Motor neuron (in vitro differentiated cells): ENCODE results near the gene FLT1. TPM values are rescaled to one million over a fixed set of nuclear protein-coding genes. Genes with fewer than 3 reads are reported as not detected.

Experiments
- ATAC-seq, 8 experiments: fragments of 200-7000 bp; cut with Tn5 transposase; replicated peaks in 6 of 8; 2 replicates each; pipeline ENCODE4 v1.8.0; 2021; ENCODE audit warnings: mild to moderate bottlenecking in 8 of 8, moderate library complexity in 8 of 8
- H3K27ac ChIP-seq, 2 donors: fragments of 250-450 bp; sonication (Bioruptor Pico); 2 replicates each; pipeline ENCODE4 v1.9.0; 2021; ENCODE audit warnings: antibody characterized with exemption in 2 of 2, mild to moderate bottlenecking in 2 of 2, moderate library complexity in 1 of 2
- H3K4me1 ChIP-seq, 2 donors: fragments of 250-450 bp; sonication (Bioruptor Pico); replicated peaks in 1 of 2; 2 replicates each; pipeline ENCODE4 v1.6.1; 2021; ENCODE audit warnings: antibody characterized with exemption in 2 of 2, mild to moderate bottlenecking in 2 of 2, moderate library complexity in 1 of 2
- H3K4me3 ChIP-seq, 5 donors: fragments of 250-450 bp; sonication (Bioruptor Pico); 2 replicates each; pipeline ENCODE4 v1.9.0; 2021; ENCODE audit warnings: antibody characterized with exemption in 5 of 5, mild to moderate bottlenecking in 5 of 5, moderate library complexity in 4 of 5
- WGBS, 10 experiments: fragments of 450-650 bp; shearing (Covaris generic); methylation state at CpG; one replicate each; pipeline ENCODE4 v1.0.0; 2022; 5-methylcytosine and 5-hydroxymethylcytosine counted together
- in situ Hi-C, 9 experiments: fragments of 400-800 bp; cut with MboI; loops; one replicate each; pipeline ENCODE4 v1.15.0; 2021; ENCODE audit warnings: low sequenced_read_pairs in 9 of 9, low pct_unique_long_range_greater_than_20kb in 2 of 9; ENCODE audit not compliant: unreplicated experiment in 9 of 9
- total RNA-seq, 8 experiments: library from RNA; unstranded; fragments of 300-600 nt; gene quantifications; 2 replicates each; pipeline versions ENCODE4 v1.2.3 to v1.2.4, GENCODE V29; 2022

FLT1 gene
- total RNA-seq, 8 experiments from 2014 or later = 0.11 to 43.8 (median 0.88) TPM

GRCh38 chr13:28267497-28267896, 227.4 kb downstream of the FLT1 start:
- in situ Hi-C loops = no loop called here
- no peak overlapping the region for H3K27ac ChIP-seq
- no peak for ATAC-seq
- WGBS, 10 experiments = 80 to 100% (median 95%) methylated on average over 1 to 4 of the region's 4 CpGs
- H3K4me1 ChIP-seq = no peaks in the 10 kb centered on the region
- H3K4me3 ChIP-seq = no peak overlapping the region

GRCh38 chr13:28258417-28258816, 236.5 kb downstream of the FLT1 start:
- H3K4me3 ChIP-seq = no peak overlapping the region
- no peaks in the 10 kb centered on the region for H3K4me1 ChIP-seq
- 89 to 100% (median 98%) methylated on average over 1 to 3 of the region's 3 CpGs; no CpG with 5 or more reads in 2 of the 10 experiments for WGBS, 10 experiments
- ATAC-seq = no peak
- in situ Hi-C loops = no loop called here
- no peak overlapping the region for H3K27ac ChIP-seq

- in situ Hi-C loops = no loop called here
- ATAC-seq = no peak
- Histone ChIP-seq H3K4me3 (no peak overlapping the region), H3K4me1 (no peaks in the 10 kb centered on the region), H3K27ac (no peak overlapping the region)
- whole genome bisulfite sequencing, 10 experiments = 80 to 100% (median 93%) methylated on average over 1 to 4 of the region's 4 CpGs
Observed at GRCh38 chr13:28257305-28257704, 237.6 kb downstream of the FLT1 start.

GRCh38 chr13:28252547-28252946, 242.4 kb downstream of the FLT1 start:
- 82 to 100% (median 96%) methylated on average over 1 of the region's 1 CpG; no CpG with 5 or more reads in 1 of the 10 experiments for WGBS, 10 experiments
- in situ Hi-C loops = no loop called here

GRCh38 chr13:28251466-28251865, 243.5 kb downstream of the FLT1 start:
- ATAC-seq = no peak
- Histone ChIP-seq H3K4me1 (no peaks in the 10 kb centered on the region), H3K4me3 (no peak overlapping the region), H3K27ac (no peak overlapping the region)
- WGBS, 10 experiments = 56 to 100% (median 95%) methylated on average over 2 to 6 of the region's 6 CpGs
- in situ Hi-C loops = no loop called here

More at GRCh38 chr13:28252547-28252946, 242.4 kb downstream of the FLT1 start:
- ATAC-seq = no peak
- H3K27ac ChIP-seq = no peak overlapping the region
- H3K4me1 ChIP-seq = no peaks in the 10 kb centered on the region
- no peak overlapping the region for H3K4me3 ChIP-seq

- Histone ChIP-seq H3K4me3 (no peak overlapping the region), H3K27ac (no peak overlapping the region), H3K4me1 (no peaks in the 10 kb centered on the region)
- ATAC-seq = no peak
- in situ Hi-C loops = no loop called here
- 84 to 100% (median 94%) methylated on average over 3 to 9 of the region's 10 CpGs; no CpG with 5 or more reads in 1 of the 10 experiments for WGBS, 10 experiments
Observed at GRCh38 chr13:28250542-28250941, 244.4 kb downstream of the FLT1 start.

Other genes with a start within 250 kb of the FLT1 start
- 100 to 1,000 TPM in 2 of 8 experiments, 10 to 100 TPM in 6; 67.9 to 202 (median 88.3) TPM for gene POMP, start 164.0 kb upstream of the FLT1 start, total RNA-seq
- 10 to 100 TPM in 3 of 8 experiments, 1 to 10 TPM in 5; 1.6 to 16.5 (median 6.3) TPM for gene SLC46A3, start 223.8 kb upstream of the FLT1 start, total RNA-seq